Sigmoid colon (tissue), 4 donors: ENCODE data around the gene TIMM17B.

ENCODE experiments used
- CTCF ChIP-seq, 4 experiments: fragments of 450-650 bp in 3 of 4; fragments of 200-600 bp in 1 of 4; IDR thresholded peaks; one replicate each; pipeline ENCODE4 v1.5.1; 2016 to 2019; ENCODE audit warnings: antibody characterized with exemption in 4 of 4, mild to moderate bottlenecking in 3 of 4, moderate library complexity in 2 of 4
- POLR2AphosphoS5 ChIP-seq, 4 donors: sonication (generic); formaldehyde crosslinking; IDR thresholded peaks; one replicate each; pipeline ENCODE4 v1.6.1; 2017; ENCODE audit warnings: antibody characterized with exemption in 4 of 4

- TF ChIP-seq CTCF (IDR thresholded peaks at IDR 0.05) (no peak), POLR2AphosphoS5 (IDR thresholded peaks at IDR 0.05) (no peak)
These were observed 4.7 kb downstream of the TIMM17B start for GRCh38 chrX:48892896-48893295.
